AG20443 (cell line): Measurements from ENCODE around the gene MTFMT.

Source experiments
- DNase-seq: peaks from one replicate; pipeline ENCODE4 v3.0.0; 2012; ENCODE audit warnings: low spot score, mixed read lengths

MTFMT gene

DNA sequence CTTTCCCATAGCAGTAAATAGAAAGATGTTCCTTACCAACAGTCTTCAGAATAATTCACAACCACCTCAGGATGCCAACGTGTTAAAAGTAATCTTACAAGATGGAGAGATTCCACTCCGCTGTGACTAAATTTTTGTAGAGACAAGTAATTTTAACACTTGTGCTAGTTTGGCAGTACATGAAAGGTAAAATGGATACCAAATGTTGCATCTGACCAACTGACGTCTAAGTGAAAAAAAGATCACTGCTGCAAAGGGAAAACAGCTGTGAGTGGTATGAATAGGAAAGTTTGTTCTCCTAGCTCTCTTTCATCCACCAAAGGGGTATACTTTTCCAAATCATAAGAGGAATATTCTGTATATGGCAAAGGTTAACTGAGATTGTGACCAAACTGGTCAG, 42.3 kb downstream of the MTFMT start:
- no peak for DNase-seq

DNA sequence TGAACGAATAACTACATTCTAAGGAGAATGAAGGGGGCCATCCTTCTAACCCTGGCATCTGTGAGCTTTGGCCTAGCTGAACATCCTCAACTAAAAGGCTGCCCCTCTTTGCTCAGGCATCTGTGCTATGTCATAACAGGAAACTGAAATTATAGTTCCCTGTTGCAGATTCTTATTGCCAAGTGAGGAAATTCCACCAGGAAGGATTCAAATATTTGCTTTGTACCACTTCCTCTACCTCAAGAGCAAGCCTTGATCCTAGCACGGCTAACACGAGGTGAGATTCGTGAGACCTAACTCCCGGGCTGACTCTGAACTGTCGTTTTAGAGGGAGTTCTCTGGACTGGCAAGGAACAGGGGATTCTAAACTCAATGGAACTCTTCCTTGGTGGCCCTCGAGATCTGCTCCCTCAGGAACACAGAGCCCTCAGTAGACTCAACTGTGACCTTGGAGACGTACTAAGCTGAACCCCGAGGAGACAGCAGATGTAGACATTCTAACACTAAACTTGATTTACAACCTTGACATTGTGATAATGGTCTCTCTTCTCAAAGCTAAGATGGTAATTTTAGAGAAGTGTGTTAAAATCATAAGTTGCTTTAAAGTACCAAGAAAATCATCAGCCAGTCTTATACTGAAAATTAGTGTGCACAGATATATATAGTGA, 43.9 kb downstream of the MTFMT start:
- peak; percentile 35 for DNase-seq

DNA sequence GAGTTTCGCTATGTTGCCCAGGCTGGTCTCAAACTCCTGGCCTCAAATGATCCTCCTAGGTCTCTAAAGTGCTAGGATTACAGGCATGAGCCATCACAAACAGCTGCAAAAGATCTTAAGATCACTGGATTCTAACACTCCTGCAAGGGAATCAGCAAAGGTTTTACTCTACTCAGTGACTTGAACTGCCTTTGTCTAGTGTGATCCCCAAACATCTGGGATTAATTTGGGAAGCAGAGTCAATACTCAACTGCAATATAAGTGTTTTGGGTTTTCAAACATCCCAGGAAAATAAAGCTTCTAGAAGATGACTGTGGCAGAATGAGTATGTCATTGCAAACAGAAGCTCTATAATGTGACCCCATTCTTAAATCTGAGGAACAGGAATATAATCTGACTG, 47.0 kb downstream of the MTFMT start:
- DNase-seq: no peak

DNA sequence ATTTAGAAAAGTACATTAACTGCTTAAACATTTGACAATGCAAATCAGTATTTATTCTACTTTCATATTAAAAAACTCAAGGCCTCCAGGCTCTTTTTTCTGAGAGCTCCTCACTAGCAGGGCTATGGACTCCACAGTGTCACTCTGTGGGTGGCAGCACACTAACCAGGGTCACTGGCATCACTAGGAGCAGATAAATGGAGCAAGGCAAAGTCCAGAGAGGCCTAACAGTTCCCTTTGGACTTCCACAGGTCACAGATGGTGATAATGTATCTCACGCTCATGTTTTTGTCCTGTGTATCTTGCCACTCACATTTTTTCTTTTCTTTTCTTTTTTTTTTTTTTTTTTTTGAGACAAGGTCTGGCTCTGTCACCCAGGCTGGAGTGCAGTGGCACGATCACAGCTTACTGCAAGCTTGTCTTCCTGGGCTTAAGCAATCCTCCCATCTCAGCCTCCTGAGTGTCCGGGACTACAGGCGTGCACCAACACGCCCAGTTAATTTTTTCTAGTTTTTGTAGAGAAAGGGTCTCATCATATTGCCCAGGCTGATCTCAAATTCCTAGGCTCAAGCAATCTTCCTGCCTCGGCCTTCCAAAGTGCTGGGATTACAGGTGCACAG, 47.5 kb downstream of the MTFMT start:
- DNase-seq: no peak

DNA sequence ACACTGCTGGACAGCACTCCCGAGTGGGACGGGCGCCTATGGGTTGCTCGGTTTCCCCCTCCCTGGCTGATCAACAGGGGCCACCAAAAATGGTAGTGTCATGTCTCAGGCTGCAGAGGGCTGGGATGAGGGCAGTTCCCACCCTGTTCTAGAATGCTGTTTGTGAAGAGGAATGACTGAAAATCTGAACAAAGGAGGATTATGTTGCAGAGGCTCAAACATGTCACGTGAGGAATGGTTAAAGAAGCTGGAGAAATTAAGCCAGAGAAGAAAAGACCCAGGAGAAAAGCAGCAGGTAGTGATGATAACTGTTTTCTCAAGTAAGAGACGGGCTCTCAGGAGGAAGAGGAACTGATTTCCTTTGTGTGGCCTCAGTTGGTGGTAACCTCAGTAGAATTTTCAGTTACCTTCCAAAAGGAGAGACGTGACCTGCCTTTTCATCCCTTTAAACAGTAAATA, 50.2 kb downstream of the MTFMT start:
- no peak for DNase-seq

DNA sequence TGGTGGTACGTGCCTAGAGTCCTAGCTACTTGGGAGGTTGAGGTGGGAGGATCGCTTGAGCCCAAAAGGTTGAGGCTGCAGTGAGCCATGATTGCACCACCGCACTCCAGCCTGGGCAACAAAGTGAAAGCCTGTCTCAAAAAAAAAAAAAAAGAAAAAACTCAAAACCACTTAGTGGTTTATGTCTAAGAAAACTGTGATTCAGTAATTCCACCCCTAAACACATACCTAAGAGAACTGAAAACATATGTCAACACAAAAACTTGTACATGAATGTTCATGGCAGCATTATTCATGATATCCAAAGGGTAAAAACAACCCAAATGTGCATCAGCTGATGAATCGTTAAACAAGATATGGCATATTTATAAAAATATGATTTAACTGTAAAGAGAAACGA, 54.0 kb downstream of the MTFMT start:
- no peak for DNase-seq

DNA sequence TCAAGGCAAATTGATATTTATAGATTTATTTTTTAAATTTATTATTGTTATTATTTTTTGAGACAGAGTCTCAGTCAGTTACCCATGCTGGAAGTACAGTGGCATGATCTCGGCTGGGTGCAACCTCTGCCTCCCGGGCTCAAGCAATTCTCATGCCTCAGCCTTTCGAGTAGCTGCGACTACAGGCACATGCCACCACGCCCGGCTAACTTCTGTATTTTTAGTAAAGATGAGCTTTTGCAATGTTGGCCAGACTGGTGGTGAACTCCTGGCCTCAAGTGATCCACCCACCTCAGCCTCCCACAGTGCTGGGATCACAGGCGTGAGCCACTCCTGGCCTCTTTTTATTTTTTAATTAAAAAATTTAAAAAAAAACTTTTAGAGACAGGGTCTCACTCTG, 58.7 kb downstream of the MTFMT start:
- DNase-seq: no peak

DNA sequence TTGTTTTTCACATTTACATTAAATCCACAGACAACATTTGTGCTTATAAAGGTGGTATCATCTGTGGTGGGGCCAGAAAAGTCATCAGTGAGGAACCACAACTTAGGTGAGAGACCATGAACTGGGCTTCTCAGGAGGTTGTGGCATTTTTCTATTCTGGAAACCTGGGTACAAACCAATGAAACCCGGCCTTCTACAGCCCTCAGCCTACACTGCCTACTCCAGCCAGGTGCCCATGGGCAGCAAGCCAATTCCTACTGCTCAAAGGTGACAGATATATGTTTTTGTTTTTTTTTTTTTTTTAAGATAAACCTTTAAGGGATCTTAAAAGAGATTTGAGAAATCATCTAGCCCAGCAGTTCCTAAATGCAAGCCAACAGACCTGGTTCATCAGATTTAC, 60.0 kb downstream of the MTFMT start:
- DNase-seq: no peak

DNA sequence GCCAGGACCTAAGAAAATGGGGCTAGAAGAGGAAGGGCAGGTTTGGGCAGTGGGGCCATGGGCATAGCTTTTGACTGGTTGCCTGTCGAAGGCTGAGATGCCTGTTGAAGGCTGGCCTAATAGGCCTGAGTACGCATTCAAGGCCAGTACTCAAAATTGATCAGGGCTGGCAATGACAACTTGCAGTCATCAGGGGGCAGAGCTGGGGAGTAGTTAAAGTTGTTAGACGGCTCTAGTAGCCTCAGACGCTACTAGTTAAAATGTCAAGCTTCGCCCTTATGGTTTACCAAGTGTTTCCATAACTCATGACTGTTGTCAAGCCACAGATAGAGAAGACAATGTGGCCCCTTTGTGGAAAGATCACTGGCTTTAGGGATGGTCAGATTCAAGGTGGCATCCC, 68.4 kb downstream of the MTFMT start:
- DNase-seq: no peak

DNA sequence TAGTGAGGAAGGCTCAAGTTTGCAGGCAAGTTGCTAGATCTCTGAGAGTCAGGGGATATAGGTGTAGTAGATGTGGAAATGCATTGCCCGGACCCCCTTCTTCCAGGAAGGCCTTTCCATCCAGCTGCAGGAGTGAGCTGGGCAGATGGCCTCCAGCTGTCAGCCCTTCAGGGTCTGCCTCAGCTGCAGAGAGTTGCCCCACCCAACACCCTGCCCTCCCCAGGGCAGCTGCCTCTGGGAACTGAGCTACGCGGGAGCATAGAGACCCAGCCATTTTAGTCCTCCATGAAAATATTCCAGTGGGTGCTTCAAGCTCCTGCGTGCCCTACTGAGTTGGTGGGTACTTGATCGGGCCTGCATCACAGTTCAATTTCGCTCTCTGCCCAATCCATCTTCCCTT, 69.3 kb downstream of the MTFMT start:
- DNase-seq: no peak

DNA sequence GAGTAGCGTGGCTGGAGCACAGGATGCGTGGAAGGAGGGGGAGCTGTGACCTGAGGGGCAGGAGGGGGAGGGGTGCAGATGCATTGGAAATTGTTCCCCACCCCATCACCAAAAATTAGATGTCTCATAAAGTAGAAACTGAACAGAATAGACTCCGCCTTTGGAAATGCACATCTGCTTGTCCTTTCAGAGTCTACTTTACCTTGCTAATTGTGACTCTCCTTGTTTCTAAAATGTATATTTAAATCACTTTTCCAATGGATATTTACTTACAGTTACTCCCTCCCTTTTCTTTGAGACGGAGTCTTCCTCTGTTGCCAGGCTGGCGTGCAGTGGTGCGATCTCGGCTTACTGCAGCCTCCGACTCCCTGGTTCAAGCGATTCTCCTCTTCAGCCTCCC, 70.3 kb downstream of the MTFMT start:
- no peak for DNase-seq

DNA sequence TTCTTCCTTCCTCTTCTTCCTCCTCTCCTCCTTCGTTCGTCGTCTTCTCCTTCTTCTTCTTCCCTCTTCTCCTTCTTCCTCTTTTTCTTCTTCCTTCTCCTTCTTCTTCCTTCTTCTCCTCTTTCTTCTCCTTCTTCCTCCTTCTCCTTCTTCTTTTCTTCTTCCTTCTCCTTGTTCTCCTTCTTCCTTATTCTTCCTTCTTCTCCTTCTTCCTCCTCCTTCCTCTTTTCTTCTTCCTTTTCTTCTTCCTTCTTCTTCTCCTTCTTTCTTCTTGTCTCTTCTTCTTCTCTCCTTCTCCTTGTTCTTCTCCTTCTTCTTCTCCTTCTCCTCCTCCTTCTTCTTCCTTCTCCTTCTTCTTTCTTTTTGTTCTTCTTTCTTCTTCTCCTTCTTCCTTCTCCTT, 75.0 kb downstream of the MTFMT start:
- no peak for DNase-seq

DNA sequence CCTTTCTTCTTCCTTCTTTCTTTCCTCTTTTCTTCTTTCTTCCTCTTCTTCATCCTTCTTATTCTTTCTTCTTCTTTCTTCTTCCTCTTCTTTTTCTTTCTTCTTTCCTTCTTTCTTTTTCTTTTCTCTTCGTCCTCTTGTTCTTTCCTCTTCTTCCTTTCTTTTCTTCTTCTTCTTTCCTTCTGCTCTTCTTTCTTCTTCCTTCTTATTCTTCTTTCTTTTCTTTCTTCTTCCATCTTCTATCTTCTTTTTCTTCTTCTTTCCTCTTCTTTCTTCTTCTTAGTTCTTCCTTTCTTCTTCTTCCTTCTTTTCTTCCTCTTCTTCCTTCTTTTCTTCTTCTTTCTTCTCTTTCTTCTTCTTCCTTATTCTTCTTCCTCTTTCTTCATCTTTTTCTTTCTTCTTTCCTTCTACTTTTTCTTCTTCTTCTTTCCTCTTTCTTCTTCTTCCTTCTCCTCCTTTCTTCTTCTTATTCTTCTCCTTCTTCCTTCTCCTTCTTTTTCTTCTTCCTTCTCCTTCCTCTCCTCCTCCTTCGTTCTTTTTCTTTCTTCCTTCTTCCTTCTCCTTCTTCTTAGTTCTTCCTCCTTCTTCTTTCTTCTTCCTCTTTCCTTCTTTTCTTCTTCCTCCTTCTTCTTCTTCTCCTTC, 77.5 kb downstream of the MTFMT start:
- DNase-seq: no peak
